H1 (cell line): ENCODE measurements around the gene SNRPD3. TPM values are rescaled to one million over a fixed set of nuclear protein-coding genes. Genes with fewer than 3 reads are reported as not detected.
A peak's percentile ranks its signal among the peaks of the same experiment; 100 is the strongest.

ENCODE experiments used
- CTCF ChIA-PET: fragments of 300-600 bp; sonication (Branson Sonifier 250); formaldehyde crosslinking; loops from one replicate; lab custom pipeline; 2021; ENCODE audit not compliant: partially characterized antibody; lab: Charles Lee
- POLR2A ChIA-PET: fragments of 300-600 bp; sonication (Branson Sonifier 250); formaldehyde crosslinking; loops from one replicate; lab custom pipeline; 2021; ENCODE audit warnings: inconsistent platforms; ENCODE audit not compliant: partially characterized antibody; lab: Charles Lee
- DNase-seq, 2 experiments: peaks; one replicate each; pipeline versions ENCODE4 v3.0.0 to v3.0.0-alpha.2; 2010 to 2022; ENCODE audit warnings: low spot score in 2 of 2, low read depth in 1 of 2, mixed read lengths in 1 of 2
- FAIRE-seq: peaks from 2 replicates; lab custom pipeline; 2011; peaks lifted over from hg19 to GRCh38; lab: Jason Lieb, UNC
- H2AFZ ChIP-seq: 2 replicates; pipeline ENCODE4 v1.8.1; 2012; ENCODE audit warnings: low read length, inconsistent platforms
- H2AK5ac ChIP-seq: 2 replicates; pipeline ENCODE4 v1.6.1; 2013; ENCODE audit warnings: low read depth, low read length
- H2BK120ac ChIP-seq: replicated peaks from 2 replicates; pipeline ENCODE3; 2013; ENCODE audit warnings: low read depth, low read length, inconsistent platforms
- H2BK12ac ChIP-seq: 2 replicates; pipeline ENCODE4 v1.6.1; 2013; ENCODE audit warnings: low read depth, low read length
- H2BK15ac ChIP-seq: 2 replicates; pipeline ENCODE4 v1.6.1; 2013; ENCODE audit warnings: low read length
- H2BK20ac ChIP-seq: 2 replicates; pipeline ENCODE4 v1.6.1; 2013; ENCODE audit warnings: low read length
- H2BK5ac ChIP-seq: 2 replicates; pipeline ENCODE4 v1.6.1; 2013; ENCODE audit warnings: low read depth, low read length
- H3K14ac ChIP-seq: 2 replicates; pipeline ENCODE4 v1.6.1; 2013; ENCODE audit warnings: inconsistent platforms; ENCODE audit not compliant: insufficient read length
- H3K18ac ChIP-seq: 2 replicates; pipeline ENCODE4 v1.6.1; 2013; ENCODE audit warnings: low read length; ENCODE audit errors: extremely low read depth
- H3K23ac ChIP-seq: 2 replicates; pipeline ENCODE4 v1.6.1; 2013; ENCODE audit warnings: inconsistent platforms; ENCODE audit not compliant: insufficient read length
- H3K23me2 ChIP-seq: 2 replicates; pipeline ENCODE4 v1.6.1; 2013; ENCODE audit warnings: low read depth, low read length
- H3K27ac ChIP-seq: 2 replicates; pipeline ENCODE4 v1.6.1; 2011; ENCODE audit warnings: low read depth, low read length, inconsistent platforms
- H3K27me3 ChIP-seq, 4 experiments: replicated peaks in 1 of 4; 1 replicate in 1 of 4; 2 replicates in 3 of 4; pipeline versions ENCODE4 v1.6.1 to v1.8.1; 2011 to 2013; ENCODE audit warnings: low read length in 3 of 4, mild to moderate bottlenecking in 3 of 4, inconsistent platforms in 2 of 4, mixed read lengths in 2 of 4, moderate library complexity in 1 of 4; ENCODE audit not compliant: control insufficient read depth in 3 of 4, insufficient read depth in 3 of 4; ENCODE audit errors: extremely low read depth in 1 of 4
- H3K36me3 ChIP-seq, 4 experiments: 2 replicates each; pipeline versions ENCODE4 v1.6.1 to v1.8.1; 2011 to 2013; ENCODE audit warnings: mild to moderate bottlenecking in 4 of 4, low read length in 3 of 4, moderate library complexity in 2 of 4, control low read depth in 1 of 4, inconsistent platforms in 1 of 4; ENCODE audit not compliant: insufficient read depth in 4 of 4, control insufficient read depth in 2 of 4
- H3K4ac ChIP-seq: replicated peaks from 2 replicates; pipeline ENCODE3; 2013; ENCODE audit warnings: low read length, low read depth, mixed read lengths, inconsistent platforms; ENCODE audit not compliant: insufficient read length
- H3K4me1 ChIP-seq, 4 experiments: replicated peaks in 1 of 4; 1 replicate in 1 of 4; 2 replicates in 3 of 4; pipeline versions ENCODE4 v1.6.1 to v1.8.1; 2011 to 2013; ENCODE audit warnings: low read length in 3 of 4, inconsistent platforms in 2 of 4, mixed read lengths in 1 of 4; ENCODE audit not compliant: insufficient read depth in 4 of 4, control insufficient read depth in 3 of 4
- H3K4me2 ChIP-seq, 2 experiments: 2 replicates each; pipeline versions ENCODE4 v1.6.1 to v1.8.1; 2011 to 2013; ENCODE audit warnings: low read depth in 2 of 2, low read length in 2 of 2, control low read depth in 1 of 2, inconsistent platforms in 1 of 2, mild to moderate bottlenecking in 1 of 2; ENCODE audit not compliant: insufficient read depth in 1 of 2
- H3K4me3 ChIP-seq, 4 experiments: fragments of 200-600, 300-600 bp in 1 of 4; sonication (generic), shearing (Covaris generic), sonication (Bioruptor Twin) in 1 of 4; 2 replicates each; pipeline versions ENCODE4 v1.5.1 to v1.8.1; 2011 to 2016; ENCODE audit warnings: low read length in 4 of 4, low read depth in 3 of 4, control low read depth in 2 of 4, inconsistent platforms in 2 of 4, mild to moderate bottlenecking in 2 of 4, mixed read lengths in 1 of 4, moderate library complexity in 1 of 4; ENCODE audit not compliant: insufficient read depth in 2 of 4; ENCODE audit errors: extremely low read depth in 1 of 4
- H3K56ac ChIP-seq: replicated peaks from 2 replicates; pipeline ENCODE3; 2013; ENCODE audit warnings: low read depth, mild to moderate bottlenecking, mixed read lengths, low read length, inconsistent platforms; ENCODE audit not compliant: insufficient read length
- H3K79me1 ChIP-seq: 2 replicates; pipeline ENCODE4 v1.6.1; 2013; ENCODE audit warnings: low read depth, low read length, control low read depth
- H3K79me2 ChIP-seq, 2 experiments: 2 replicates each; pipeline versions ENCODE4 v1.6.1 to v1.8.1; 2012 to 2013; ENCODE audit warnings: low read length in 2 of 2, mild to moderate bottlenecking in 2 of 2, inconsistent platforms in 1 of 2; ENCODE audit not compliant: insufficient read depth in 2 of 2, control insufficient read depth in 1 of 2
- H3K9ac ChIP-seq, 4 experiments: replicated peaks in 1 of 4; 1 replicate in 1 of 4; 2 replicates in 3 of 4; pipeline versions ENCODE4 v1.6.1 to v1.8.1; 2011 to 2013; ENCODE audit warnings: low read depth in 3 of 4, low read length in 3 of 4, control low read depth in 2 of 4, mild to moderate bottlenecking in 2 of 4, moderate library complexity in 2 of 4, inconsistent platforms in 1 of 4; ENCODE audit errors: extremely low read depth in 1 of 4
- H3K9me3 ChIP-seq, 2 experiments: 2 replicates each; pipeline versions ENCODE4 v1.6.1 to v1.8.1; 2012 to 2013; ENCODE audit warnings: mild to moderate bottlenecking in 2 of 2, moderate library complexity in 2 of 2, control low read depth in 1 of 2, inconsistent platforms in 1 of 2, low read depth in 1 of 2, low read length in 1 of 2, mixed read lengths in 1 of 2; ENCODE audit not compliant: insufficient read depth in 2 of 2
- H4K20me1 ChIP-seq, 2 experiments: replicated peaks in 1 of 2; 2 replicates each; pipeline versions ENCODE3 to v1.8.1; 2011 to 2013; ENCODE audit warnings: inconsistent platforms in 2 of 2, low read length in 2 of 2, mild to moderate bottlenecking in 1 of 2; ENCODE audit not compliant: insufficient read depth in 2 of 2, control insufficient read depth in 1 of 2
- H4K5ac ChIP-seq: 2 replicates; pipeline ENCODE4 v1.6.1; 2013; ENCODE audit warnings: low read length, low read depth, mixed read lengths, inconsistent platforms; ENCODE audit not compliant: insufficient read length
- H4K8ac ChIP-seq: 2 replicates; pipeline ENCODE4 v1.8.0; 2013; ENCODE audit warnings: mild to moderate bottlenecking, moderate library complexity, low read length, inconsistent platforms; ENCODE audit not compliant: insufficient read depth; ENCODE audit errors: extremely low read depth
- H4K91ac ChIP-seq: replicated peaks from 2 replicates; pipeline ENCODE3; 2013; ENCODE audit warnings: low read length, mixed read lengths, inconsistent platforms; ENCODE audit not compliant: insufficient read length
- BACH1 ChIP-seq: IDR thresholded peaks from 2 replicates; pipeline ENCODE4 v1.6.1; 2012; ENCODE audit warnings: low read length, improper control_type of control experiment
- BCL11A ChIP-seq, 2 experiments: IDR thresholded peaks; one replicate each; pipeline ENCODE4 v1.6.1; 2011; ENCODE audit warnings: low read depth in 2 of 2, low read length in 2 of 2, mild to moderate bottlenecking in 2 of 2
- CTCF ChIP-seq, 3 experiments: IDR thresholded peaks; 1 replicate in 2 of 3; 2 replicates in 1 of 3; pipeline versions ENCODE4 v1.5.1 to v1.6.1; 2011; ENCODE audit warnings: low read length in 3 of 3, mild to moderate bottlenecking in 3 of 3, inconsistent platforms in 2 of 3, low read depth in 1 of 3, moderate library complexity in 1 of 3; ENCODE audit not compliant: insufficient read depth in 1 of 3; ENCODE audit errors: control extremely low read depth in 1 of 3
- E2F6 ChIP-seq: IDR thresholded peaks from 2 replicates; pipeline ENCODE4 v1.6.1; 2012; ENCODE audit warnings: inconsistent platforms
- EGR1 ChIP-seq: IDR thresholded peaks from 2 replicates; pipeline ENCODE4 v1.6.1; 2011; ENCODE audit warnings: low read depth, low read length, borderline replicate concordance
- MAFK ChIP-seq: IDR thresholded peaks from 2 replicates; pipeline ENCODE4 v1.6.1; 2012; ENCODE audit warnings: low read depth, mild to moderate bottlenecking, improper control_type of control experiment, low read length
- NRF1 ChIP-seq: IDR thresholded peaks from 2 replicates; pipeline ENCODE4 v1.6.1; 2011; ENCODE audit warnings: mild to moderate bottlenecking, low read depth, low read length, improper control_type of control experiment
- POLR2AphosphoS5 ChIP-seq: IDR thresholded peaks from 2 replicates; pipeline ENCODE4 v1.6.1; 2011; ENCODE audit warnings: low read depth, low read length
- RXRA ChIP-seq: IDR thresholded peaks from 2 replicates; pipeline ENCODE4 v1.6.1; 2011; ENCODE audit warnings: low read depth, mild to moderate bottlenecking, low read length, moderate library complexity; ENCODE audit not compliant: insufficient read depth
- ZNF274 ChIP-seq: IDR thresholded peaks from 2 replicates; pipeline ENCODE4 v1.7.0; 2012; ENCODE audit warnings: low read length, borderline replicate concordance; ENCODE audit errors: extremely low read depth
- WGBS, 2 experiments: shearing (Covaris generic) in 1 of 2; methylation state at CpG; one replicate each; pipeline versions ENCODE4 v1.1.6 to v1.1.7; 2013 to 2015; ENCODE audit warnings: low lambda C conversion rate in 2 of 2, mixed read lengths in 2 of 2, inconsistent platforms in 1 of 2, low coverage in 1 of 2, missing lambda C conversion rate in 1 of 2; ENCODE audit not compliant: insufficient replicate concordance in 2 of 2, insufficient coverage in 1 of 2, insufficient read length in 1 of 2; ENCODE audit errors: extremely low coverage in 1 of 2, missing lambda C conversion rate in 1 of 2; 5-methylcytosine and 5-hydroxymethylcytosine counted together
- polyA plus RNA-seq, 7 experiments: library from polyadenylated mRNA; depleted of rRNA in 3 of 7; stranded (reverse) in 5 of 7; unstranded in 2 of 7; fragments of >200 nt in 5 of 7; fragments of 200-250 nt in 2 of 7; gene quantifications; 1 replicate in 5 of 7; 2 replicates in 1 of 7; 4 replicates in 1 of 7; pipeline versions ENCODE4 v1.2.1 to v1.2.3, GENCODE V29; 2011 to 2013; ENCODE audit warnings: missing spikeins in 2 of 7, mixed read lengths in 2 of 7
- total RNA-seq: library from RNA; stranded (reverse); fragmentation: NEBNext Ultra II Directional; extraction: Animal tissue kit (Norgen Biotek cat#: 25700); gene quantifications from 2 replicates; pipeline ENCODE4 v1.2.1, GENCODE V29; 2021

The SNRPD3 gene
- total and polyA plus RNA-seq, 2 of the 8 experiments (the other 6 are each of a cell fraction or from before 2014, with no cell fraction given), result 200 to 455 TPM

GRCh38 chr22:24584871-24585411, 29.1 kb downstream of the SNRPD3 start:
- Histone ChIP-seq H3K14ac (no peak overlapping the region), H3K27me3 (no peaks in the 10 kb centered on the region), H3K79me2 (no peaks in the 10 kb centered on the region), H3K4me1 (no peaks in the 10 kb centered on the region), H3K4me3 (no peak overlapping the region), H3K23ac (no peak overlapping the region), H4K91ac (no peak overlapping the region), H4K8ac (no peak overlapping the region), H3K9me3 (no peaks in the 10 kb centered on the region), H3K27ac (no peak overlapping the region), H2BK5ac (peak overlapping the region; percentile 16; the same call in 1 of the 2 replicates), H3K4ac (no peak overlapping the region), H3K56ac (no peak overlapping the region), H3K36me3 (peaks cover 0 to 5% (median under 1%) of the 10 kb centered on the region in 4 experiments; a peak in 3 of 8 replicates), H2AFZ (no peak overlapping the region), H3K23me2 (no peaks in the 10 kb centered on the region), H3K4me2 (no peak overlapping the region), H2BK120ac (no peak overlapping the region), H4K5ac (no peak overlapping the region), H2BK12ac (no peak overlapping the region), H2AK5ac (no peak overlapping the region), H2BK20ac (no peak overlapping the region), H4K20me1 (peaks cover 0 to 2% of the 10 kb centered on the region in 2 experiments), H3K79me1 (no peaks in the 10 kb centered on the region), H3K9ac (no peak overlapping the region), H2BK15ac (no peak overlapping the region), H3K18ac (no peak overlapping the region)
- POLR2A ChIA-PET, result interaction anchor here (0.8 to 4.4 kb wide), 8 partner anchors 7 to 39 kb away, joined by 3 to 38 read pairs (median 6); partner anchors contain the start of genes GUCD1, LRRC75B and SNRPD3
- WGBS, 2 experiments, result 90% methylated on average over 10 of the region's 10 CpGs; no CpG with 5 or more reads in 1 of the 2 experiments
- no peak for FAIRE-seq
- DNase-seq, result peak in 1 of 2 experiments; percentile 46
- CTCF ChIA-PET, result interaction anchor here (1.0 to 1.1 kb wide), 3 partner anchors 11 to 83 kb away, joined by 3 read pairs; no protein-coding TSS in a partner anchor
- no peak for TF ChIP-seq E2F6
- TF ChIP-seq BACH1, result no peak
- no peak for TF ChIP-seq EGR1
- TF ChIP-seq RXRA, result no peak
- no peak for TF ChIP-seq NRF1
- TF ChIP-seq MAFK, result no peak
- no peak for TF ChIP-seq CTCF (IDR thresholded peaks at IDR 0.05; ENCODE audit: control extremely low read depth in 1 of 3, insufficient read depth in 1 of 3, low read depth in 1 of 3, low read length in 3 of 3)
- TF ChIP-seq POLR2AphosphoS5, result no peak
- no peak for TF ChIP-seq ZNF274
- TF ChIP-seq BCL11A (IDR thresholded peaks at IDR 0.05; ENCODE audit: low read depth in 2 of 2, low read length in 2 of 2), result no peak
